T-helper 17 cell (primary cell): Measurements from ENCODE around the gene AMN. TPM values are rescaled to one million over a fixed set of nuclear protein-coding genes. Genes with fewer than 3 reads are reported as not detected.

Experiments
- ATAC-seq: fragments of 150-1000 bp; cut with Tn5 transposase; 2 replicates; pipeline ENCODE4 v1.10.0; 2021; ENCODE audit warnings: mild to moderate bottlenecking, moderate library complexity
- DNase-seq, 3 donors: peaks; one replicate each; pipeline versions ENCODE4 v3.0.0 to v3.0.0-alpha.2; 2020 to 2021
- H3K9me3 ChIP-seq: one replicate; pipeline ENCODE4 v1.7.0; 2013; ENCODE audit warnings: low read length, mild to moderate bottlenecking; ENCODE audit not compliant: control insufficient read depth, poor library complexity, severe bottlenecking
- H3K27ac Mint-ChIP-seq: one replicate; pipeline ENCODE4 v1.8.0; 2022; ENCODE audit warnings: mild to moderate bottlenecking, moderate library complexity, mixed read lengths
- H3K27me3 Mint-ChIP-seq: one replicate; pipeline ENCODE4 v1.8.0; 2022; ENCODE audit warnings: mixed read lengths
- H3K36me3 Mint-ChIP-seq: one replicate; pipeline ENCODE4 v1.8.0; 2022; ENCODE audit warnings: low read depth, mixed read lengths
- H3K4me1 Mint-ChIP-seq: one replicate; pipeline ENCODE4 v1.8.0; 2022; ENCODE audit warnings: mild to moderate bottlenecking, mixed read lengths
- H3K4me3 Mint-ChIP-seq: one replicate; pipeline ENCODE4 v1.8.0; 2022; ENCODE audit warnings: mild to moderate bottlenecking, moderate library complexity, mixed read lengths
- total RNA-seq, 4 donors: library from RNA in 2 of 4; stranded (reverse) in 2 of 4; gene quantifications; one replicate each; pipeline ENCODE4 v1.2.3 and lab custom pipeline; 2022 to 2026

Gene AMN
- total RNA-seq, 2 donors from 2014 or later: 0.65 to 2.3 TPM

GRCh38 chr14:102930753-102931579 is 8.5 kb downstream of the AMN start:
- no peak for DNase-seq

GRCh38 chr14:102931580-102932285 is 9.3 kb downstream of the AMN start:
- ATAC-seq (no peak), DNase-seq (no peak)
- H3K4me1 Mint-ChIP-seq: peaks cover 4% of the 10 kb centered on the region
- H3K27me3 Mint-ChIP-seq: peaks cover 4% of the 10 kb centered on the region
- H3K27ac Mint-ChIP-seq: no peak overlapping the region
- no peak overlapping the region for H3K4me3 Mint-ChIP-seq
- no peaks in the 10 kb centered on the region for H3K36me3 Mint-ChIP-seq
- H3K9me3 ChIP-seq: no peaks in the 10 kb centered on the region

More at GRCh38 chr14:102930753-102931579, 8.5 kb downstream of the AMN start:
- ATAC-seq: no peak
- peaks cover 10% of the 10 kb centered on the region for H3K27me3 Mint-ChIP-seq
- no peak overlapping the region for H3K27ac Mint-ChIP-seq
- peaks cover 8% of the 10 kb centered on the region for H3K4me1 Mint-ChIP-seq
- H3K4me3 Mint-ChIP-seq: no peak overlapping the region
- no peaks in the 10 kb centered on the region for H3K36me3 Mint-ChIP-seq
- no peaks in the 10 kb centered on the region for H3K9me3 ChIP-seq

GRCh38 chr14:102932484-102933248 is 10.2 kb downstream of the AMN start:
- Mint-ChIP-seq H3K27me3 (no peaks in the 10 kb centered on the region), H3K27ac (no peak overlapping the region), H3K4me3 (no peak overlapping the region), H3K36me3 (no peaks in the 10 kb centered on the region), H3K4me1 (peaks cover 2% of the 10 kb centered on the region)
- DNase-seq: no peak
- no peak for ATAC-seq
- H3K9me3 ChIP-seq: no peaks in the 10 kb centered on the region

GRCh38 chr14:102933618-102934231 is 11.3 kb downstream of the AMN start:
- ATAC-seq: no peak
- Mint-ChIP-seq H3K4me3 (no peak overlapping the region), H3K4me1 (peaks cover under 1% of the 10 kb centered on the region), H3K36me3 (no peaks in the 10 kb centered on the region), H3K27ac (no peak overlapping the region), H3K27me3 (no peaks in the 10 kb centered on the region)
- H3K9me3 ChIP-seq: no peaks in the 10 kb centered on the region
- DNase-seq: no peak

- no peaks in the 10 kb centered on the region for H3K36me3 Mint-ChIP-seq
- H3K27me3 Mint-ChIP-seq: no peaks in the 10 kb centered on the region
- no peak overlapping the region for H3K27ac Mint-ChIP-seq
- no peaks in the 10 kb centered on the region for H3K9me3 ChIP-seq
- ATAC-seq (no peak), DNase-seq (no peak)
- H3K4me1 Mint-ChIP-seq: no peaks in the 10 kb centered on the region
- no peak overlapping the region for H3K4me3 Mint-ChIP-seq
Measured at GRCh38 chr14:102935756-102936155, 13.3 kb downstream of the AMN start.

GRCh38 chr14:102937331-102938175 is 15.1 kb downstream of the AMN start:
- Mint-ChIP-seq H3K4me3 (no peak overlapping the region), H3K27ac (no peak overlapping the region), H3K4me1 (no peaks in the 10 kb centered on the region), H3K36me3 (no peaks in the 10 kb centered on the region), H3K27me3 (no peaks in the 10 kb centered on the region)
- DNase-seq (no peak), ATAC-seq (no peak)
- no peaks in the 10 kb centered on the region for H3K9me3 ChIP-seq

GRCh38 chr14:102938191-102938590 is 15.7 kb downstream of the AMN start:
- ATAC-seq (no peak), DNase-seq (no peak)
- H3K36me3 Mint-ChIP-seq: no peaks in the 10 kb centered on the region
- H3K9me3 ChIP-seq: no peaks in the 10 kb centered on the region
- H3K27me3 Mint-ChIP-seq: no peaks in the 10 kb centered on the region
- H3K4me1 Mint-ChIP-seq: no peaks in the 10 kb centered on the region
- no peak overlapping the region for H3K27ac Mint-ChIP-seq
- no peak overlapping the region for H3K4me3 Mint-ChIP-seq

- no peaks in the 10 kb centered on the region for H3K9me3 ChIP-seq
- H3K4me1 Mint-ChIP-seq: no peaks in the 10 kb centered on the region
- ATAC-seq (no peak), DNase-seq (no peak)
- H3K27me3 Mint-ChIP-seq: no peaks in the 10 kb centered on the region
- H3K27ac Mint-ChIP-seq: no peak overlapping the region
- H3K36me3 Mint-ChIP-seq: peaks cover 2% of the 10 kb centered on the region
- no peak overlapping the region for H3K4me3 Mint-ChIP-seq
Measured at GRCh38 chr14:102939329-102939728, 16.9 kb downstream of the AMN start.

GRCh38 chr14:102939820-102940561 is 17.5 kb downstream of the AMN start:
- H3K27me3 Mint-ChIP-seq: no peaks in the 10 kb centered on the region
- peaks cover 2% of the 10 kb centered on the region for H3K36me3 Mint-ChIP-seq
- ATAC-seq: no peak
- no peak overlapping the region for H3K4me3 Mint-ChIP-seq
- H3K27ac Mint-ChIP-seq: no peak overlapping the region
- H3K4me1 Mint-ChIP-seq: no peaks in the 10 kb centered on the region
- DNase-seq: no peak
- no peaks in the 10 kb centered on the region for H3K9me3 ChIP-seq

- Mint-ChIP-seq H3K27ac (no peak overlapping the region), H3K27me3 (no peaks in the 10 kb centered on the region), H3K4me3 (no peak overlapping the region), H3K36me3 (peaks cover 4% of the 10 kb centered on the region), H3K4me1 (no peaks in the 10 kb centered on the region)
- no peak for DNase-seq
- no peak for ATAC-seq
- H3K9me3 ChIP-seq: no peaks in the 10 kb centered on the region
Measured at GRCh38 chr14:102940729-102941362, 18.4 kb downstream of the AMN start.

- H3K27ac Mint-ChIP-seq: no peak overlapping the region
- DNase-seq (no peak), ATAC-seq (no peak)
- H3K4me3 Mint-ChIP-seq: no peak overlapping the region
- H3K4me1 Mint-ChIP-seq: no peaks in the 10 kb centered on the region
- no peaks in the 10 kb centered on the region for H3K9me3 ChIP-seq
- H3K36me3 Mint-ChIP-seq: peaks cover 4% of the 10 kb centered on the region
- no peaks in the 10 kb centered on the region for H3K27me3 Mint-ChIP-seq
Measured at GRCh38 chr14:102941419-102942011, 19.1 kb downstream of the AMN start.
